Activated B cell treated with CpG ODN at 0.5 μM for 24 hours (primary cell): Measurements from ENCODE around the gene KLRF2. TPM values are rescaled to one million over a fixed set of nuclear protein-coding genes. Genes with fewer than 3 reads are reported as not detected.

ENCODE experiments used
- ATAC-seq: fragments of 200-7000 bp; cut with Tn5 transposase; one replicate; pipeline ENCODE4 v1.10.0; 2021; ENCODE audit warnings: low read depth, mild to moderate bottlenecking, moderate library complexity
- CTCF ChIA-PET: fragments of 350-600 bp; sonication (Branson Sonifier 250); formaldehyde crosslinking; loops from one replicate; lab custom pipeline; 2021; ENCODE audit warnings: antibody characterized with exemption; lab: Charles Lee
- POLR2A ChIA-PET: fragments of 350-600 bp; sonication (Branson Sonifier 250); formaldehyde crosslinking; loops from one replicate; lab custom pipeline; 2021; ENCODE audit warnings: antibody characterized with exemption; lab: Charles Lee
- DNase-seq: peaks from one replicate; pipeline ENCODE4 v3.0.0; 2022
- H3K27ac Mint-ChIP-seq: one replicate; pipeline ENCODE4 v1.8.0; 2020; ENCODE audit warnings: mixed read lengths
- H3K27me3 Mint-ChIP-seq: one replicate; pipeline ENCODE4 v1.8.0; 2021; ENCODE audit warnings: mixed read lengths
- H3K36me3 Mint-ChIP-seq: one replicate; pipeline ENCODE4 v1.8.0; 2021; ENCODE audit warnings: low read depth, mixed read lengths
- H3K4me1 Mint-ChIP-seq: one replicate; pipeline ENCODE4 v1.8.0; 2021; ENCODE audit warnings: mixed read lengths
- H3K4me3 Mint-ChIP-seq: one replicate; pipeline ENCODE4 v1.8.0; 2020; ENCODE audit warnings: mild to moderate bottlenecking, mixed read lengths
- H3K9me3 Mint-ChIP-seq: one replicate; pipeline ENCODE4 v1.8.0; 2020; ENCODE audit warnings: mixed read lengths
- CTCF ChIP-seq: fragments of 200-600 bp; IDR thresholded peaks from one replicate; pipeline ENCODE4 v1.8.0; 2022; ENCODE audit warnings: antibody characterized with exemption, mild to moderate bottlenecking
- intact Hi-C: fragments of 100-400 bp; cut with micrococcal nuclease; formaldehyde crosslinking; loops from one replicate; pipeline ENCODE4 v1.15.1; 2024
- total RNA-seq: library from RNA; stranded (reverse); gene quantifications from 2 replicates; pipeline ENCODE4 v1.2.3, GENCODE V29; 2022

The KLRF2 gene
- total RNA-seq, 1 donor from 2014 or later = not detected

- Mint-ChIP-seq H3K9me3 (peaks cover 20% of the 10 kb centered on the region), H3K4me3 (no peak overlapping the region), H3K4me1 (peaks cover 5% of the 10 kb centered on the region), H3K27me3 (peaks cover 2% of the 10 kb centered on the region), H3K27ac (no peak overlapping the region), H3K36me3 (peaks cover 4% of the 10 kb centered on the region)
- POLR2A ChIA-PET = no interaction called here
- intact Hi-C loops = no loop called here
- CTCF ChIA-PET = interaction anchor here (1.4 kb wide), 1 partner anchor 36 kb away, joined by 3 read pairs; no protein-coding TSS in a partner anchor
- ATAC-seq (no peak), DNase-seq (no peak)
- no peak for TF ChIP-seq CTCF
These were observed 26.5 kb downstream of the KLRF2 start for GRCh38 chr12:9907769-9908168.

- TF ChIP-seq CTCF = no peak
- CTCF ChIA-PET = interaction anchor here (1.4 kb wide), 1 partner anchor 36 kb away, joined by 3 read pairs; no protein-coding TSS in a partner anchor
- intact Hi-C loops = no loop called here
- peaks cover 5% of the 10 kb centered on the region for H3K4me1 Mint-ChIP-seq
- no peak overlapping the region for H3K27ac Mint-ChIP-seq
- no peak for ATAC-seq
- peaks cover 2% of the 10 kb centered on the region for H3K27me3 Mint-ChIP-seq
- POLR2A ChIA-PET = no interaction called here
- DNase-seq = no peak
- H3K9me3 Mint-ChIP-seq = peaks cover 15% of the 10 kb centered on the region
- no peak overlapping the region for H3K4me3 Mint-ChIP-seq
- H3K36me3 Mint-ChIP-seq = peaks cover 3% of the 10 kb centered on the region
These were observed 27.1 kb downstream of the KLRF2 start for GRCh38 chr12:9908350-9908749.

- H3K9me3 Mint-ChIP-seq = peaks cover 15% of the 10 kb centered on the region
- no peak overlapping the region for H3K27ac Mint-ChIP-seq
- TF ChIP-seq CTCF = no peak
- CTCF ChIA-PET = interaction anchor here (0.6 to 0.7 kb wide), 2 partner anchors 12 to 160 kb away, joined by 3 read pairs; no protein-coding TSS in a partner anchor
- POLR2A ChIA-PET = no interaction called here
- H3K4me1 Mint-ChIP-seq = peaks cover 5% of the 10 kb centered on the region
- H3K4me3 Mint-ChIP-seq = no peak overlapping the region
- ATAC-seq (no peak), DNase-seq (no peak)
- H3K36me3 Mint-ChIP-seq = peaks cover 3% of the 10 kb centered on the region
- intact Hi-C loops = no loop called here
- peaks cover 8% of the 10 kb centered on the region for H3K27me3 Mint-ChIP-seq
These were observed 28.4 kb downstream of the KLRF2 start for GRCh38 chr12:9909724-9910123.

- ATAC-seq (no peak), DNase-seq (no peak)
- Mint-ChIP-seq H3K27me3 (peaks cover 10% of the 10 kb centered on the region), H3K4me1 (peaks cover 5% of the 10 kb centered on the region), H3K27ac (no peak overlapping the region), H3K36me3 (peaks cover 3% of the 10 kb centered on the region), H3K9me3 (peaks cover 15% of the 10 kb centered on the region), H3K4me3 (no peak overlapping the region)
- CTCF ChIA-PET = no interaction called here
- intact Hi-C loops = no loop called here
- no peak for TF ChIP-seq CTCF
- POLR2A ChIA-PET = no interaction called here
These were observed 29.6 kb downstream of the KLRF2 start for GRCh38 chr12:9910716-9911421.

GRCh38 chr12:9911708-9912107 lies 30.4 kb downstream of the KLRF2 start:
- H3K4me3 Mint-ChIP-seq = no peak overlapping the region
- H3K4me1 Mint-ChIP-seq = peaks cover 4% of the 10 kb centered on the region
- H3K9me3 Mint-ChIP-seq = peaks cover 15% of the 10 kb centered on the region
- ATAC-seq = no peak
- TF ChIP-seq CTCF = no peak
- H3K27ac Mint-ChIP-seq = no peak overlapping the region
- intact Hi-C loops = no loop called here
- H3K36me3 Mint-ChIP-seq = peaks cover 3% of the 10 kb centered on the region
- ChIA-PET CTCF (no interaction called here), POLR2A (no interaction called here)
- DNase-seq = no peak
- H3K27me3 Mint-ChIP-seq = peaks cover 10% of the 10 kb centered on the region
